GM19025 (cell line): ENCODE results near the gene ARHGEF3.

ENCODE experiments used
- ATAC-seq: cut with Tn5 transposase; IDR thresholded peaks from one replicate; pipeline ENCODE4 v1.9.1; 2021; ENCODE audit warnings: mild to moderate bottlenecking, low read depth, moderate library complexity; ENCODE audit not compliant: unreplicated experiment

ARHGEF3 gene

GRCh38 chr3:56823984-56824703 is 22.4 kb upstream of the ARHGEF3 start:
- ATAC-seq: no peak

- no peak for ATAC-seq
Measured at GRCh38 chr3:56823421-56823926, 21.7 kb upstream of the ARHGEF3 start.

DNA sequence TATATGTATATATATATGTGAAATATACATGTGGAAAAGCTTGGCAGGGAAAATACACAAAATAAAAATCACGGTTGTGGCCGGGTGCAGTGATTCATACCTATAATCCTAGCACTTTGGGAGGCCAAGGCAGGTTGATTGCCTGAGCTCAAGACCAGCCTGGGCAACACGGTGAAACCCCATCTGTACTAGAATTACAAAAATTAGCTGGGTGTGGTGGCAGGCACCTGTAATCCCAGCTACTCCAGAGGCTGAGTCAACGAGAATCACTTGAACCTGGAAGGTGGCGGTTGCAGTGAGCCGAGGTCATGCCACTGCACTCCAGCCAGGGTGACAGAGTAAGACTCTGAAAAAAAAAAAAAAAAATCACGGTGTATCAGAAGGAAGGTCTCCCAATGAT is 20.8 kb upstream of the ARHGEF3 start:
- no peak for ATAC-seq

- ATAC-seq: no peak
Measured at GRCh38 chr3:56819016-56819809, 17.5 kb upstream of the ARHGEF3 start.

DNA sequence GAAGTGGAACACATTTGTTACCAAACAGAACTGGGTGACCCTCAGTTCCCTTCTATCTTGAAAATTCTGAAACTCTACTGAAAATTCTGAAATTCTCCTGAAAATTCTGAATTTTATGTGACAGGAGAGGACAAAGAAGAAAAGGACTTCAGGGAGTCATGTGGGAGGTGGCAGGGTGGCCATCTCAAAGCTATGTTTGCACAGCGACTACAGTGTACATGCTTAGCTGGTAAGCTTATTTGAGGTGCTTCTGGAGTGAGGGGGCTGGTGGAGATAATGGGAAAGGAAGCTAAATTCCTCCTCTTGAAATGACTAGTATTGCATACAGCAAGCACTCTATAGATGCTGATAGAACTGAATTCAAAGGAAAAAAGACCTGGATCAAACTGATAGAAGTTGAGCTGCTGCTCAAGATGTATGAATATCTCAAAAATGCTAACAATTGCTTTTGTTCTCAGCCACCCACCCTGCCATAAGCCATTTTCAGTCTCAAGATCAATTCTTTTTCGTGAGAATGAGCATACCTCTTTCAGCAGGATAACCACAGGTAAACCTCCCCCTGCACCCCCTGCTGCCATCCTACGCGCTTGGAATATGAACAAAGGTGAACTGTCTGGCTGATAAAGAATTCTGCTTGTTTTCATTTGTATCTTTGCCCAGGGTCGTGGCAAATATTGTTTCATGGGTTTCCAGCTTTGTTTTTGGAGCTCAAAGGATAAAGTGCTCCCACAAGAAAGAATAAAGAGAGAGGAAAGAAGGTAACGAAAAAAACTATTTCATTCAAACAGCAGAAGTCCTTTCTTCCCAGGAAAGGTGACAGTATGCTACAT is 16.6 kb upstream of the ARHGEF3 start:
- no peak for ATAC-seq

DNA sequence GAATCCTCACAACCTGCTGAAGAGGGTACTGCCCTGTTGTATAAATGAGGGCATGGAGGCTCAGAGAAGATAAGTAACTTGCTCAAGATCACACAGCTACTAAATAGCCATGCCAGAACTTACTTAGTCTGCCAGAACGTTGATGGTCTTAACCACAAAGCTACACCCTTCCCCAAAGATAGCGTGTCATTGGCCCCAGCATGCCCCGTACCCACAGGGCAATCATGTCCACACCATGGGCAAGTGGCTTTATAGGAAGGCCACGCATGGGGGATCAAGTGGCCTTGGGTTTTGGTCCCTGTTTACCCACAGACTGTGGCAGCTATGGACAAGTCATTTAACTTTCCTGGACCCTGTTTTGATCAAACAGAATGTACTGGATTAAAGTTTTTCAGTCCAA is 15.9 kb upstream of the ARHGEF3 start:
- ATAC-seq: no peak

GRCh38 chr3:56816061-56816460 is 14.3 kb upstream of the ARHGEF3 start:
- ATAC-seq: no peak

DNA sequence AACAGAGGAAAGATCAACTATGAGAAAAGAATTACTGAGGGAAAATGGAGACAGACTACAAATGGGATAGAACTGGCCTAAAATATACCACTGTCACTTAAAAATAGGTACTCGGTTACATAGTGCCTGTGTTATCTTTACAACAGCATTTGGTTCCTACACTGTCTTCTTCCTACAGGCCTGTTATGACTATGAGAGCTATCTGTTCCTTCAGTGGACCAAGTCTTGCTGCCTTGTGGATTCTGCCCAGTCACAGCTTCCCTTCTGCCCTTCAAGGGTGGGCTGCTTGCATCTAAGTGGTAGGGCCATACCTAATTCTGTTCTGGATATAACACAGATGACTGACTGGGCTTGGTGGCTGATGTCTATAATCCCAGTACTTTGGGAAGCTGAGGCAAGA is 13.8 kb upstream of the ARHGEF3 start:
- ATAC-seq: no peak

DNA sequence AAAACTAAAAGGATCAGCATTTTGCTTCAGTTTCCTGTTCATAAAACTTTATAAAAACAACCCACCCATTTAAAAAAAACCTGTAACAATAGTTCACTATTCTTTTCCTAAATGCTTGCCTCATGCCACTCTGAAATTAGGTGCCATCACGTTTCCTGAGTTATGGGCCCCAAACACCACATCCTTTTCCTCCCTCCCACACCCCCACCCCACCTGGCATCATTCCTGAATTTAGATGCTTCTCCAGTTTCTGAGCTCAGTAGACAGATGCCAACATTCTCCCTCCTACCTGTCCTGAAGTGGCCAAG is 11.9 kb upstream of the ARHGEF3 start:
- ATAC-seq: no peak

DNA sequence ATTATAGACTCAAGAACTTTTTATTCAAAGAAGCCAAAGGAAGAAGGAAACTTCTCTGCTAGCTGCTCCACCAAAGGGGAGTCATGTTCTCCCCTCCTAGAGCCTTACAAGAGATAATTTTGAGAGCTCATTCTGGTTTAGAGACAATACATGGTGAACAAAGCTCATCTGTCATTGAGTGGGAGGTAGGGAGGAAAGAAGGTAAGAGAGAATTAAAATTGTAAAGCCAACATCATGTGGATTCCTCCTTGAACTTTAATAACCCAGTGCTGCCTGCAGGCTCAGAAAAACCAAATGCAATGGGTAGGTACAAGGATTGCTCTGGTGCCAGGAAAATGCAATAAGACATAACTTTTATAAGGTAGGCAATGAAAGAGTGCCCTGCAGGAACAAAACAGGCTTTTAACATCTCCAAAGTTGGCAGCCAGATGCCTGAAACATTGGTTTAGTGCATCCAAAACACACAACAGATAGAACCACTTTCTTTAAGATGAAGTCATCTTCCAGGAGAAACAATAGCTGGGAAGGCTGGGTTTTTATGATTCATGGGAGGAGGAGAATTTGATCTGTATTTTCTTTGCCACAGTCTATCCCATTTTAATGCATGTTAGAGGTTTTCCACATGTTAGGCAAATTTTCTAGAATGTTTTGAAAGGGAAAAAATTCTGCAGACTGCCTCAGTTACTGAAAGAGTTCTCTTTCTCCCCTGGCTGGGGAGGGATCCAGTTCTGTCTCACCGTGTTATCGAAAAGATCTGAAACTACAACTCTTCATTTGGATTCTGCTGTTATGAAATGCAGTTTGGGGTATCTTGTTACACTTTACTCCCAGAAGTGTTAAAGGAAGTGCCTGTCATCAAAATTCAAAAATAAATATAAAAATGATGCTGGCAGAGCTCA is 11.3 kb upstream of the ARHGEF3 start:
- ATAC-seq: no peak

- no peak for ATAC-seq
Measured at GRCh38 chr3:56811546-56812202, 9.9 kb upstream of the ARHGEF3 start.

DNA sequence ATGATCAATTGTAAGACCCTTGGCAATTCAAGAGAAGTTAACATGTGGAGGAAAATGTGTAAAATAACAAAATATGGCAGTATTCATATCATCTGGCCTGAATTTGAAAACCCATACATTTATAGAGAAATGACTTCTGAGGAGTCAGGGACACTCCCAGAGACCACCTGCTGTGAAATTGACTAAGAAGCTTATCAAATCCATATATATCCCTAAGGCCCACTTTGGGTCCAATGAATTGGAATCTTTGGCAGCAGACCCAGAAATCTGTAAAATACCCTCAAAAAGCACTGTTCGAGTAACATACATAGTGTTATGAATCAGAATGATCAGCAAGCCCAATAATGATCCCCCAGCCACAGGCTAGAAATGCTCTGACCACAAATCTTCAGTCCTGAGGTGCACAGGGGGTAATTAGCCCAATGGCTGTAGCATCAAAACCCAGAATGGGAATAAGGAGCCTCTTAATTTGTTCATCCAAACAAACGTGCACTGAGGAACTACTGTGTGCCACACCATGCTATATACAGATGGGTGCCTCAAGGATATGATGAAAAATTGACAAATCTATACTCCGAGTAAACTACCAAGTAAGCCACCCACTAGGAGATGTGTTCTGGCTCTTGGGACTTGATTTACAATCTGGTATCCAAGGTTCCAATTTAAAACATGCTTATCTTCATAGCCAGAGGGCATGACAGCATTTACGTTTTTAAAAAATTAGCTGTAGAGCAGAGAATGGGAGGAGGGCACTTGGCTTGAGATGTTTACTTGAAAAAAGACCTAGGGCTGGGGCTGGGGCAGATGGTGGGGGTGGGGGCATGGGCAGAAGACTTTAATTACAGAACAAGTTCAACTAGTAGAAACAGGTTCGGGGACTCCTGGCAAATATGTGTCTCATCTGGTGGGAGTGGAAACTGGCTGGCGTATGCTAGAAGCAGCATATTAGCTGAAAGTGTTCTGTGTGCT is 9.1 kb upstream of the ARHGEF3 start:
- no peak for ATAC-seq

- ATAC-seq: no peak
Measured at GRCh38 chr3:56806407-56806806, 4.7 kb upstream of the ARHGEF3 start.

GRCh38 chr3:56802790-56803189 is 1.0 kb upstream of the ARHGEF3 start:
- ATAC-seq: no peak

GRCh38 chr3:56802378-56802745 is 613 bp upstream of the ARHGEF3 start:
- ATAC-seq: no peak

DNA sequence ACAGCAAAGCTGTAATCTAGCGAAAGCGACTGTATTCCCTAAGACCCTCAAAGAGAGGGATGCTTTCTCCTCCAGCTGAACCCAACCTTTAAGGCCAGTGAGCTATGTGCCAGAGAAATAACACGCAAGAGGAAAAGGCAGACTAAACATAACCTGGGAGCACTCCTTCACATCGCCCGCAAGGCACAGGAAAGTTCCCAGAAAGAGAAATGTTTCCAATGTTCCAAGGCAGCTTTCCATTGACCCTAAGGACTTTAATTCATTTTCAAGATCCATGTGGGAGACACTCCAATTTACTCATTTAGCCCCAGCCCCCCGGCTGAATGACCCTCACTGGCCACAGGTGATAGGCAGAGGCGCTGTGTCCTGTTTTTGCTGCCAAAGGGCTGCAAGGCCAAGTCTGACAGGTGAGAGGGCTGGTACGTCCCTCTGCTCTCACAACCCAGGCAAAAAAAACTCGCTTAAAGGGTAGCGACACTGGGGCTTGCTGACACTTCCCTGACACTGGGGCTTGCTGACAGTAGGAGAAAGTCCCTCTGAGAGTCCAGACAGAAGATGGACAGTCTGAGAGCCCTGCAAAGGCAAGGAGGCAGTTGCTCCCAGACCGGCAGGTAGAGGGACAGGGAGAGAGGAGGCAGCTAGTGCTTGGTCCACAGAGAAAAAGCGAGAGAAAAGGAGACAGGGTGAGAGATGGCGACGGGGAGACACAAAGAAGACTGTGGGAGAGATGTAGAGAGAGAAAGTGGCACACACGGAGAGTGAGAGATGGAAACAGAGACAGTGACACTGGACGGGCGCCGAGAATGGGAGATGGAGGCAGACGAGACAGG is 702 bp downstream of the ARHGEF3 start:
- no peak for ATAC-seq

- no peak for ATAC-seq
Measured at GRCh38 chr3:56800130-56800831, 1.5 kb downstream of the ARHGEF3 start.
